Effector CD8-positive, alpha-beta T cell (primary cell): Measurements from ENCODE around the gene DCC.

Experiments
- DNase-seq: peaks from one replicate; lab custom pipeline; 2025; lab: John Stamatoyannopoulos, UW

The DCC gene

DNA sequence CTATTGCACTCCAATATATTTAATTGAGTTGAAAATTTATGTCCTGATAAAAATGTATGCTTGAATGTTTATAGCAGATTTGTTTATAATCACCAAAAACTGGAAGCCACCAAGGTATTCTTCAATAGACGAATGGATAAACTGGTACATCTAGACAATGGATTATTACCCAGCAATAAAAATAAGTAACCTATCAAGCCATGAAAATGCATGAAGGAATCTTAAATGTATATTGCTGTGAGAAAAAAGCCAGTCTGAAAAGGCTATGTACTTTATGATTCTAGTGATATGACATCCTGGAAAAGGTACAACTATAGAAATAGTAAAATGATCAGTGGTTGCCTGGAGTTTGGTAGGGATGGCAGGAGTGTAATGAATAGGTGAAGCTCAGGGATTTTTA lies 580.7 kb downstream of the DCC start:
- no peak for DNase-seq

DNA sequence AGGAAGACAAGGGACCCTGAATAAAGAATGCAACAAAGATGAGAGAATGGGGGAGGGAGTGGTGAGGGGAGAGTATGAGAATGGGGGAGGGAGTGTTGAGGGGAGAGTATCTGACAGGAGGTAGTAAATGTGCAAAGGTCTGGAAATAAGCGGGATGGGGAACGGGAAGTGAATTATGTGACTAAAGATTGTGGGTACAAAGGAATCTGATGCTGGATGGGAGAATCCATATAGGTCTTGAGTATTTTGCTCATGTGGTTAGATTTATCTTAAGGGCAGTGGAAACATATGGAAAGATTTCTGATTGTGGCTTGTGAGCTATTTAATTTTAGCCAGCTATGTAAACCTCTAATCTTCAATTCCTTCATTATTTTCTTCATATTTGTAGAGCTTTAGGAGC lies 593.4 kb downstream of the DCC start:
- no peak for DNase-seq

DNA sequence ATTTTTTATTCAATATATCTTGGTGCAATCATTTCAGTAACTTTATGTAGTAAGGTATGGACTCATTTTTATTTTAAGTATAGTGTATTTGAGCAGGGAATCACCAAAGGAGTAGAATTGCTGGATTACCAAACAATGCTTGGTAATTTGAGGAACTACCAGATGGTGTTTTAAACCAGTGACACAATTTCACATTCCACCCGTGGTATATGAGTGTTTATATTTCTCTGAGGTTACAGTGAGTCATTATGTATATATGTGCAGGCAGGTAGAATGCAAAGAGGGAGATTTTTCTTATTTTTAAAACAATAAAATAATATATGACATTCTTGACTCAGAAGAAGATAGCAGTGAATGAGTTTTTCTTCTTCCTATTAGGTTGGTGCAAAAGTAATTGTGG lies 596.9 kb downstream of the DCC start:
- DNase-seq = no peak

DNA sequence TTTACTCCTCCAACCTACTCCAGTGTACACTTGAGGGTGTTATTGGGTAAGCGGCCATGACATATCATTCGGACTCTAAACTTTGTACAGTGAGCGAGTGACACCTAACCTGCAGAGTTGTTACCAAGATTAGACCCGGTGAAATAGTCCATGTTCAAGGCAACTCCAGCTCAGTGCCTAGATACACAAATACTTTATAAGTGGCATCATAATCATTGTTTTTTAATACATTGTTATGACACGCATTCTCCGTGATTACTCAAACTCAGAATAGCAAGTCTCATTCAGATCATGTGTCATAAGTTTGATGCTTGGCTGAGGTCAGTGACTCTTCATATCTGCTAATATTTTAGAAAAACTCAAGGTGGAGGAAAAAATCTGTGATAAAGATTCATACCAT lies 597.8 kb downstream of the DCC start:
- no peak for DNase-seq

DNA sequence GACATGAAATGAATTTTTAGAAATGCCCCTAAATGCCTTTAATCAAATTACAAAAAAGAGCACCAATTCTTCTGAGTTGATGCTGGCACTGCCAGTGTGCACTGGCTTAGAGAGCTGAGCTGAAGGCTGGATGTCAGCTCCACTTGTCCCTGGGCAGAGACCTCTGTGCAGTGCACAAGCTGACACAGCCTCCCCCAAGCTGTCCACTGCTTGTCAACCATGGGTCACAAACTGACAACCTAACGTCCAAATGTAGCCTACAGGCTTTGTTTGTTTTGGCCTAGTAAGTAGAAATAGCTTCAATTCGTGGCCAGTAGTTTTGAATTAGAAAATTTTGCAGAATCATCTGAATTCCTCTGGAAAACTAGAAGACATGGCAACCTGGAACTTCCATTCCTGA lies 605.6 kb downstream of the DCC start:
- no peak for DNase-seq

DNA sequence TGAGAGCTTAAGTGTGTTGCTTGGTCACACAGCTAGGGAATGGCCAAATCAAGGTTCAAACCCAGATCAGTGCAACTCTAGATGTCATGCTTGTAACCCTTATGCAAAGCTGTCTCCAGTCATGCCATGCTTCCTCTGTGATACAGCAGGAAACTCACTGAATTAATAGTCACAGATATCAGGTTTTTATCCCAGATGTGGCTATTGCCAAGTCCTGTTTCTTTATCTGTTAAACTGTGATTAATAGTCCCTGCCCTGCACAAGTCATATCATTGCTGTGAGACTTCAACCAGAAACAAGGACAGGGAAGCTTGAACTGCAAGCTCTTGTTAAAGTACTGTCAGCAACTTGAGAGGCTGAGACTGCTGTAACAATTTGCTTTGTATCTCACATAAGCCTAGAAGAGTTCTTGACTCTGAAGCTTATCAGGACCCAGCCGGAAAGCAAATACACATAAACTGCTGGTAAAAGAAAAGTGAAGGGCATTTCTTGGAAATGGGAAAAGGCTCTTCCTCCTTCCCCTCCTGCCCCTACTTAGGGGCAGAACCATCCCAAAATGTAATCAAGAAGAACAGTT lies 609.0 kb downstream of the DCC start:
- no peak for DNase-seq

DNA sequence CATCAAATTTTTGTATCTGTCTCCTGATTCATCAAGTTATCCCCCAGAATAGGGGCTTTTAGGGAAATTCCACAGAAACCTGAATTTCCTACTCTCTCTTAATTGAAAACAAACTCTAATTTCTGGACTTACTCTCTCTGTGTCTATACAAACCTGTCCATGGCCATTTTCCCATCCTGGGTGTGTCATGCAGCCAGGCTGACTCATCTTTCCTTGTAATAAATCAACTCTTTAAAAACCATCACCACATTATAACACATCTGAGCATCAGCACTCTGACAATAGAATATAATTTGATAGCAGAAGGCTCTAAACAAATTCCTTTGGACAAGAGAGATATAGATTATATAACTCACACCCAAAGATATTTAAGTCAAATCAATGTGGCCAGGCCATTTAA lies 610.2 kb downstream of the DCC start:
- no peak for DNase-seq

DNA sequence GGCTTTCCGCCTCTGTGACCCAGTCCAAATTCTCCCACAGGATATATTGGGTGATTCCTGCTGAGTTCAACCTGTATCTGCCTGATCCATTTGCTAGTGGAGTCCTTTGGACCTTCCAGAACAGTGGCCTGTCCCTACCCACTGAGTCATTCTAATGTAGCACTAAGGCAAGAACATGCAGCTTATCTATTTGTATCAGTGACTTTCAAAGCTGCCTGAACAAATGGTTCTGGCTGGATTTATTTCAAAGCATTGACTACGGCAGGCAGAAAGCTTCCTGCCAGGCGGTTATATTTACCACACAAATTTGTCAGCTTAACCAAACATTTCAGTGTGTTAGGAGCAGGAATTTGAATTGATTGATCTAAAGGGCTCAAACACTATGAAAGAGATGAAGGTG lies 613.4 kb downstream of the DCC start:
- no peak for DNase-seq

DNA sequence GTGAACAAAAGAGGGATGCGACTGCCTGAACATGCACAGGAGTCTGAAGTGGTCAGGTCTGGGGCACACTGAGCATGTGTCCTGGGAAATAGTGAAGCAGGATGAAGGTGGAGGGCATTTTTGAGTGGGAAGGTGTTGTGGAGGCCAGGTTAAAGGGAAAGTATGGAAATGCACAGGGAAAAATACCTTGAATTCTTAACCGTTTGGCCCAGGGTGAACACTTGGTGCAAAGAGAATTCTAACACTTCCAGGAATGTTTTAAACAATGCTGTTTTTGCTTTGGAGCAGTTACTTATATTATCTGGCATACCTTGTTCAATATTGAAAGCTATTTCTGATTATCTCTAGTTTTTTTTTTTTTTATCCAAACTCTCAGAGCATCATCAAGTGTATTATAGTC lies 623.5 kb downstream of the DCC start:
- no peak for DNase-seq

DNA sequence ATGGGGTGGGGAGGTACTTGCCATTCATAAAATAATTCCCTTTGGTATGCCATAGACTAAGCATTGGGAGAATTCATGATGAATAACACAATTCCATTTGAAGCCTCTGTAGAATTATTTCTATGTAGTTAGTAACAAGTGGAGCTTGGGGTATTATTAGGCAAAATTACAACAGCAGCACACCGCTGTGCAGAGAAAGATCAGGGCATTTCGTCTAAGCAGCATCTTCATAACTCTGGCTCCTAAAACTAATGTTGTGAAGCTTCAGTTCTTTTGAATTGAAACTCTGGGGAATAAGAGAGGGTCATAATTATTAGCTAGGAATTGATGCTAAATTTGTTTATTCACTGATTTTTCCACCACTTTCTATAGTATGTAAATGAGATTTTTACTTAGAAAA lies 630.7 kb downstream of the DCC start:
- DNase-seq = no peak

DNA sequence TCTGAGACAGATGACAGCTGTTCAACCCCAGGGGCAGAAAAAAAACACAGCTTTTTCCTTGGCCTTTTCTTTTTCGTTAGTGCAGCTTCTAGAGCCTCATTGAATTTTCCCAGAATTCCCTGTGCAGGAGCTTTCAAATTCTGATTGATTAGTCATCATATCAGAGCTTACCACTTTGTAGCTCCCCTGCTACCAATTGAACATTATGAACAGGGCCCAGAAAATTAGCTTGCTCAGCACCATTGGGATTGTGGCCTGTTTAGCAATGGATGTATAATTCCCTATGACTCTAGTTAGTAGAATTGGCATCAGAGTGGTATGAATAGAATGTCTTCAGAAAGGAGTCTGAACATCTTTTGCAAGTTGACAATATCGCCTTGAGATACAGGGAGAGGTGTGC lies 631.1 kb downstream of the DCC start:
- no peak for DNase-seq

DNA sequence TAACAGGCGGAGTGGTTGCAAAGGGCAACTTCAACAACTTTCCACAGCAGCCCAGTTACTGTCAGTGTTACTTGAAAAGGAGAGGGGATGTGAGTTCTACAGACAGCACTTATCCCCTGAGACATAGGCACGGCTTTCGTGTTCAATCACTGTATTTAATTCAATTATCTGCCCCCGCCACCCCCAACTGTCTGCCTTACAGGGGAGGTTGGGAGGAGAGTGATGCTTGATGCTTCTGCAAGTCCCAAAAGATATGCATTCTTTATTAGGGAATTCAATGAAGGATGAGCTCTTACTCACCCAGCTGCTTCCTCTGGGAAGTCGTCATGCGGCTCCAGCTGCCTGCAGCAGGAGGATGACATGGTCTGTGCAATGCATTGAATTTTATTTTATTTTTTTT lies 639.9 kb downstream of the DCC start:
- DNase-seq = no peak

DNA sequence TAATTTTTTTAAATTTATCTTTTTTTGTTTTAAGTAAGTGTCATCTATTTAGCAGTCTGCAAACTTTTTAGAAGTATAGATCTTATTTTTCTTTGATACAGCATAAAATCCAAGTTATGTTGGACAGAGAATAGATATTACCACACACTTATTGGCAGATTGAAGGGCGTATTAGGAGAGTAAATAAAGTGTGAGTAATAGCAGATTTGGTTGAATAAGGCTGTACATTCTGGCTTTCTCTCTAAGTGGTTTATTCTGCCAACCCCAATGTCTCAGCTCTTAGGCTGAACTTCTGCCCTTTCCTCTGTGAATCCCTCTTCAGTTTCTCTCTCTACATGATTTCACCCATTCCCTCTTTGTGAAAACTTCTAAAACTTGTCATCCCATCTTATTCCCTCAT lies 651.2 kb downstream of the DCC start:
- no peak for DNase-seq

DNA sequence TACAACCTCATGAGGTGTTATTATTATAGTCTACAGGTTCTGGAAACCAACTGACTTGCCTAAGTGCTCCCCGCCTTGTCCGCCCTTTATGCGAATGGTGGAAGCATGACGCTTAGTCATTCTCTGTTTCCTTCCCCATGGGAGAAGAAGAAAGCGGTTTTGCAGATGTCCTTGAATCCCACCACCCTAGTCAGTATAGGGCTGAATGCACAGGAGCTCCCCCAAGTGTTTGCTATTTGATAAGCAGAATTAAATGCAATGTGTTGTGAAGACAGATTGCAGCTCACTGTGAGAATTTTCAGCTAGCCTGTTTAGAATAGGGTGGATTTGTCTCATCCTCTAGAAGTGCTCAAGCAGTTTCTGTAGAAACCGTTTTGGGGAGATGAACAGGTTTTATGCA lies 652.0 kb downstream of the DCC start:
- DNase-seq = no peak

DNA sequence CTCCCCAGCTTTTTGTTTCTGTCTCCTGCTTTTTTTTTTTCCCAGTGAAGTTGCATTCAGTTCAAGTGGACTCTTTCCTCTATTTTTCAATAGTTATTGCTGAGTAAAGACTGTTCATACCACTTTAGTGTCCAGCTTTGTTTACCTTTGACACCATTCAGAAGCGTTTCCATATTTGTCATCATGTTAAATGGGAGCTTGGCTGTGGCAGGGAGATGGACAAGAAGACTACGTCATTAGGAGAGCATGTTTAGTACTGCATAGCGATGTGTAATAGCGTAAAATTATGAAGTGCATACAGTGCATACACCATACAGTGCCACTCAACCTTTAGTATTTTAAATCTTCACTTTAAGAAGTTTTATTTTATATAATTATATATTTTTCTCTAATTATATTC lies 655.9 kb downstream of the DCC start:
- no peak for DNase-seq

DNA sequence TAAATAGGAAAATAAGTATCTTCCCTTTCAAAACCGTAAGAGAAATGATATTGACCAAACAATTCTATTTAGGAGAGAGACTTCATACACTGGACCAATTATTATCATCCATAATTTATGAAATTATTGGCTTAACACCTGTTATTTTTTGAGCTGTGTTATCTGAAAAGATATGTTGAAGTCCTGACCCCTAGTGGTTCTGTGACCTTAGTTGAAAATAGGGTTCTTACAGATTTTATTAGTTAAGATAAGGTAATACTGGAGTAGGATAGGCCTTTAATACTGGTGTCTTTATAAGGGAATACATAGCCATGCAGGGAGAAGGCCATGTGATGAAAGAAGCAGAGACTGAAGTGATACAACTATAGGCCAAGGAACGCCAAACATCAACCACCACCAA lies 659.6 kb downstream of the DCC start:
- no peak for DNase-seq

DNA sequence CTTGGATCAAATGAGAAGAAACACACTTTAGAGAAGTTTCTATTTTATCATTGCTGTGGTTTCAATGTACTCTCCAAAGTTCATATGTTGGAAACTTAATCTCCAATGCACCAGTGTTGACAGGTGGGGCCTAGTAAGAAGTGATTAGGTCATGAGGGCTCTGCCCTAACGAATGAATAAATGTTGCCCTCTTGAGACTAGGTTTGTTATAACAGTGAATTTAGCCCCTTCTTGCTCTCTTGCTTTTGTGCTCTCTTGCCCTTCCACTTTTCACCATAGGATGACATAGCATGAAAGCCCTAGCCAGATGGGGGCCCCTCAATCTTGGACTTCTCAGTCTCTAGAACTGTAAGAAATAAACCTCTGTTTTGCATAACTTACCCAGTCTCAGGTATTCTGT lies 664.8 kb downstream of the DCC start:
- DNase-seq = no peak

DNA sequence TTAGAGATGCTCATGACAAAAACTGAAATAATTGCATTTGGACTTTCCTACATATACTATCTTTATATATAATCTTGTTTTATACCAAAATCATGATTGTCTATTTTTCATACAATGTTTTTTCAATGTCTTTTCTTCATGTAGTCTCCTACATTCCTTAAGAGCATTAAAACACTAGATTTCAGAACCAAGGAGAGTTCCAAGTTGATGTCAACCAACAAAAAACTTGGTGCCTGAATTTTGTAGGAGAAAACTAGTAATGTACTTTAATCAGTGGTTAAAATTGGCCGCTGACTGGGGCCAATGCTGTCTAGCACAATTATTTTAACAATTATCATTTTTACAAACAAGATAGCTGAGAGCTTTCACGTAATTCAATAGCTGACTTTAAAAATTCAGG lies 678.8 kb downstream of the DCC start:
- DNase-seq = no peak

DNA sequence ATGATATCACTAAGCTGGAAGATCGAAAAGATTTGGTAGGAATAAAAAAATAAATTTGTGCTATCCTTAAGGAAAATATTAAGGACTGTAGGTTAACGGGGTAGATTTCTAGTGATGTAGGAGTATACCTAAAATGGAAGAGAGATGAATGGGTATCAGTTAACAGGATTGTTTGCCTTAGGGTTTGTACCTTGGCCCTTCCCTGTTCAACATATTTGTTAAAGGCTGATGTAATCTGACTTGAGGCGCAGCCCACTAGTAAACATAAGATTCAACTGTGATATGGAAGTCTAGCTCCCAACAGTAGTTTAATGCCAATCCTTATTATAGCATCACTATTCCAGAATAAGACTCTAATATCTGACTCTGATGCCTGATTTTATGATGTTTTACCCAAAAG lies 685.2 kb downstream of the DCC start:
- DNase-seq = no peak

DNA sequence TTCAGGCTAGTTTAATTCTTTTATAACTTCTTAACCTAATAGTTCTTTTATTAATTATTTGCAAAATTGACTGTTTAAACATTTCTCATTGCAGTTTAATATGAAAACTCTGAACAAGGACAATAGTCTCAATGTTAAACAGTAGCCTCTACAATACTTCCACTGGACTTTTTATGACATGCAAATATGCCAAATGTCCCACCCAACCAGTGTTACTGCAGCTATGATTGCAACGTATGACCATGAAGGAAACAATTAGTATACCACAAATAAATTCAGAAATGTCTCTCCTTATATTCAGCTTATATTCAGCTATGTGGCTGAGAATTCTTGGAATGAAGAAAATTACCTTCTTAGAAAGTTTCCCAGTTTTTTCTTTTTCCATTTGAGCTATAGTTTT lies 688.6 kb downstream of the DCC start:
- no peak for DNase-seq

DNA sequence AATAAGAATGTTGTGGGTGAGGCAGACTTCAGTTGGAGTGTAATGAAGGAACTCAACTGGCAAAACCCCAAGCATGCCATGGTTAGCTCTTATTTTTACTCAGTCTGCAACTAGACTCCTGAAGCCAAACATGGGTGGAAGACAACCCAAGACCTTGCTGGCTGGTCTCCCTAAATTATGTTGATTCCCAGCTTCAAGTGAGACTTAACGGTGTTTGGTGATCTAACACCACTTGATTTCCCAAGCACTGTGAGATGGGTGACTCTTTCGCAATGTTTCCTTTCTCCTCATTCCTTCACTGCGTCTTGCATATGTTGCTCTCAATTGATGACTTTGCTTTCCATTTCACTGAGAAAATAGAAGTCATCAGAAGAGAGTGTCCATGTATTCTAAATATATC lies 693.1 kb downstream of the DCC start:
- no peak for DNase-seq

DNA sequence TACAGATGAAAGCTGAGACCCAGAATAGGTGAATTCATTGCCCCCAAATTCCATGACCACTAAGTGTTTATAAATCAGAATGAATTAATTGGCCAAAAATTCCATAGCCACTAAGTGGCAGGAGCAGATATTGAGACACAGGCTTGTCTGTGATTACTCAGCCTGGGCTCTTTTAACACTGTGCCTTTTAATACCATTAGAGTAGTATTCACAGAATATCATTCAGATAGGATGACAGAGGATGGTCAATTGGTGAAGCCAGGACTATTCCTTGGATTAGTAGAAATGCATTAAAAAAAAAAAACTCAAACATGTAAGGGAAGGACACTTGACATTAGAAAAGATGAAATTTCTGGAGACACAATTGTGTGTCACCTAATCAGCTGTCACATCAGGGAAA lies 698.6 kb downstream of the DCC start:
- no peak for DNase-seq

DNA sequence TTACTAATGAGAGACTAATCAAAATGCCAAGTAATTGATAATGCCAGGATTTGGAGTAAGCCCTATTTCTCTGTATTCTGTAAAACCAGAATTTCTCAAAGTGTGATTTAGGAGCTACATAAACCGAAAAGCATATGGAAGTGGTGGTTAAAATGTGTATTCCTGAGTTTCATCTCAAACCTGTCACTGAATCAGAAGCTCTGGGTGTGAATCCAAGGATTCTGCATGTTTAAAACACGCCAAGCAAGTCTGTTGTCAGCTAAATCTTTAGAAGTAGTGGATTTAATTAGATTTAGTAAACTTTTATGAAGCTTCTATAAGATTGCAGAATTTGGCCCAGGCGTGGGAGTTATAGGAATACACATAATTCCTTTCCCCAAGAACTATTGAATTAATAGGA lies 700.3 kb downstream of the DCC start:
- DNase-seq = no peak

DNA sequence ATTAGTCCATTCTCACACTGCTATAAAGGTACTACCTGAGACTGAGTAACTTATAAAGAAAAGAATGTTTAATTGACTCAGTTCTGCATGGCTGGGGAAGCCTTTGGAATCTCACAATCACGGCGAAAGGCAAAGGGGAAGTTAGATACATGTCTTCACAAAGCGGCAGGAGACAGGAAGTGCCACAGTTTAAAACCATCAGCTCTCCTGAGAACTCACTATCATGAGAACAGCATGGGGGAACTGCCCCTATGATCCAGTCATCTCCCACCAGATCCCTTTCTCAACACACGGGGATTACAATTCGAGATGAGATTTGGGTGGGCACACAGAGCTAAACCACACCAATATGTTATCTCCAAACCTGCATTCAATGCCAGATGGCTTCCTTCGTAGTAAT lies 716.1 kb downstream of the DCC start:
- DNase-seq = no peak

DNA sequence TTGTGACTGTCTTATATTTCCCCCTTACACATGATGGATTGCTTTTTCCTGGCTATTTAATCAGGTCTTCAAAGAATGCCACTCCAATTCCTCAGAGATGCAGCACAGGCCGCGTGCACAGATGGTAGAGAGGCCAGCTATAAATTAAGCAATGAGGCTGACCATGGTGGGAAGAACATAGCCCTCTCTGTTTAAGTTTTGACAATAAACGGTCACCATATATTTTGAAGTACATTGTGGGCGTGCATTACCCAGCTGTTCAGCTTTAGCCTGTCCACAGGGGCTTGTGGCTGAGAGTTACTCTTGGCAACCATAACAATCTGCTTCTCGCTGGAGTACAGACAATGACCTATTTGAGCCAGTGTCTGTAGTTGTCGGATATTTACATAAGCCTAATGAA lies 730.8 kb downstream of the DCC start:
- DNase-seq = no peak
